Kidney (tissue), 14 donors: ENCODE data around the gene SLC16A6. TPM values are rescaled to one million over a fixed set of nuclear protein-coding genes. Genes with fewer than 3 reads are reported as not detected.
"Not testable (repeated sequence)": the region's sequence is repeated elsewhere in the genome, so short reads cannot be mapped to it uniquely, and the experiment has no call there.

Experiments used
- DNase-seq, 5 donors: peaks; one replicate each; pipeline ENCODE4 v3.0.0-alpha.2; 2013 to 2020
- FAIRE-seq: peaks from 2 replicates; lab custom pipeline; 2012; peaks lifted over from hg19 to GRCh38; lab: Jason Lieb, UNC
- H3K27ac ChIP-seq, 2 donors: one replicate each; pipeline ENCODE4 v1.7.0; 2013; ENCODE audit warnings: low read depth in 2 of 2, low read length in 2 of 2, inconsistent platforms in 1 of 2
- H3K27me3 ChIP-seq: one replicate; pipeline ENCODE4 v1.7.1; 2013; ENCODE audit warnings: low read length, inconsistent platforms; ENCODE audit not compliant: control insufficient read depth, insufficient read depth
- H3K36me3 ChIP-seq, 3 donors: one replicate each; pipeline versions ENCODE4 v1.7.0 to v1.7.1; 2013; ENCODE audit warnings: low read length in 3 of 3, control low read depth in 1 of 3, inconsistent platforms in 1 of 3; ENCODE audit not compliant: insufficient read depth in 3 of 3, control insufficient read depth in 2 of 3
- H3K4me1 ChIP-seq, 3 donors: one replicate each; pipeline versions ENCODE4 v1.7.0 to v1.7.1; 2013; ENCODE audit warnings: low read length in 3 of 3, inconsistent platforms in 1 of 3, low read depth in 1 of 3; ENCODE audit not compliant: control insufficient read depth in 2 of 3, insufficient read depth in 2 of 3
- H3K4me3 ChIP-seq, 3 donors: one replicate each; pipeline versions ENCODE4 v1.7.0 to v1.8.1; 2013; ENCODE audit warnings: low read length in 3 of 3, control low read depth in 1 of 3, inconsistent platforms in 1 of 3
- H3K9ac ChIP-seq, 3 donors: one replicate each; pipeline versions ENCODE4 v1.7.0 to v1.7.1; 2013; ENCODE audit warnings: low read length in 3 of 3, control low read depth in 1 of 3, inconsistent platforms in 1 of 3
- H3K9me3 ChIP-seq, 3 donors: one replicate each; pipeline versions ENCODE4 v1.7.0 to v1.7.1; 2013; ENCODE audit warnings: low read length in 3 of 3, control low read depth in 1 of 3, inconsistent platforms in 1 of 3; ENCODE audit not compliant: control insufficient read depth in 2 of 3, insufficient read depth in 1 of 3
- intact Hi-C: fragments of 100-400 bp; cut with DNase I; formaldehyde crosslinking; loops from one replicate; pipeline ENCODE4 v1.11.1; 2022
- polyA plus RNA-seq: library from polyadenylated mRNA; stranded (reverse); fragments of 350-450 nt; fragmentation: Illumina TruSeq; extraction: RNeasy Lipid Tissue Mini Kit (QIAGEN cat#74804); gene quantifications from one replicate; pipeline ENCODE4 v1.2.3, GENCODE V29; 2014; ENCODE audit warnings: low read depth, low replicate concordance; ENCODE audit not compliant: insufficient read depth
- total RNA-seq: library from RNA; stranded (reverse); fragmentation: NEBNext Ultra II Directional; extraction: Animal tissue kit (Norgen Biotek cat#: 25700); gene quantifications from one replicate; pipeline ENCODE4 v1.2.1, GENCODE V29; 2021
- TF ChIP-seq, protein P1 (sequence below): IDR thresholded peaks from 3 replicates; pipeline ENCODE4 v1.5.1; 2012; ENCODE audit warnings: mild to moderate bottlenecking, moderate library complexity, borderline replicate concordance; ENCODE audit not compliant: insufficient read depth; ENCODE audit errors: extremely low read depth
- donor health status: control.
- donor health status: control.
- donor health status: control.
- donor health status: control.
- donor health status: control.
- donor health status: DM: yes; HTN: yes; CAD: no.
- donor health status: Normal renal cell carcinoma (clear cell type).

SLC16A6 gene
- total and polyA plus RNA-seq, 2 donors from 2014 or later = 0.82 to 3.6 TPM

DNA sequence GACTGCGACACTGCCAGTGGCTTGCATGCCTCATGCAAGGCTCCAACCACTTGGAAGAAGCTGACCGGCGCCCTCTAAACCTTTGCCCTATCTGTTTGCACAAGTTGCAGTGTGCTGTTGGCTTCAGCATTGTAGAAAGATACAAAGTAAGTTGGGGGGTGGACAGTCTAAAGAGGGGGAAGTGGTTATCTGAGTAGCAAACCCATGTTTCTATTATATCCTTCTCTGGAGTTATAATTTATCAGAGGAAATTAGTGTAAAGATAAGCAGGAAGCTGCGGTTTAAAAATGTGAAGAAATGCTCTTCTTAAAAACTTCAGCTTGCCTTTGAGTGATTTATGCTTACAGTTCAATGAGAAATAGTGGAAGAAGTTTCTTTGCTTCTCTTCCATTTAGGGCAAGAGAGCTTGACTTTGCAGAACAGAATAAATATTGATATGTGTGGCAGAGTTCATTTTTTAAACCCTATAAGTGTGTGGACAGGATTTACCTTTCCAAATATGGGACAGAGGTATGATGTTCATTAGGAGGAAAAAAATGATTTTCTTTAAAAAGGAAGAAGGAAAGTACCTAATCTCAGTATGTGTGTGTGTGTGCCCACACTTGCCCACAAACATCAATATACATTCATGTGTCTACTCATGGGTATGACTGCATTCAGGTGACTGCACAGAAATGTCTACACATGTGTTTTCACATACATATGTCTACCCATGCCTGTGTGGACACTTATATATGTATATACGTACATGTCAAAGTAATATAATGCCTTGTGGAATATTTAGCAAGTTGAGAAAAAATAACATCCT is 35.0 kb downstream of the SLC16A6 start:
- no peaks in the 10 kb centered on the region for H3K27me3 ChIP-seq
- FAIRE-seq = no peak
- no peak overlapping the region for H3K27ac ChIP-seq
- H3K4me3 ChIP-seq = no peak overlapping the region
- peaks cover 0 to 4% (median 2%) of the 10 kb centered on the region in 3 donors for H3K36me3 ChIP-seq
- no peaks in the 10 kb centered on the region for H3K9me3 ChIP-seq
- DNase-seq = no peak
- no peak overlapping the region for H3K9ac ChIP-seq
- no peaks in the 10 kb centered on the region for H3K4me1 ChIP-seq
- intact Hi-C loops = no loop called here
- TF ChIP-seq, protein P1, sequence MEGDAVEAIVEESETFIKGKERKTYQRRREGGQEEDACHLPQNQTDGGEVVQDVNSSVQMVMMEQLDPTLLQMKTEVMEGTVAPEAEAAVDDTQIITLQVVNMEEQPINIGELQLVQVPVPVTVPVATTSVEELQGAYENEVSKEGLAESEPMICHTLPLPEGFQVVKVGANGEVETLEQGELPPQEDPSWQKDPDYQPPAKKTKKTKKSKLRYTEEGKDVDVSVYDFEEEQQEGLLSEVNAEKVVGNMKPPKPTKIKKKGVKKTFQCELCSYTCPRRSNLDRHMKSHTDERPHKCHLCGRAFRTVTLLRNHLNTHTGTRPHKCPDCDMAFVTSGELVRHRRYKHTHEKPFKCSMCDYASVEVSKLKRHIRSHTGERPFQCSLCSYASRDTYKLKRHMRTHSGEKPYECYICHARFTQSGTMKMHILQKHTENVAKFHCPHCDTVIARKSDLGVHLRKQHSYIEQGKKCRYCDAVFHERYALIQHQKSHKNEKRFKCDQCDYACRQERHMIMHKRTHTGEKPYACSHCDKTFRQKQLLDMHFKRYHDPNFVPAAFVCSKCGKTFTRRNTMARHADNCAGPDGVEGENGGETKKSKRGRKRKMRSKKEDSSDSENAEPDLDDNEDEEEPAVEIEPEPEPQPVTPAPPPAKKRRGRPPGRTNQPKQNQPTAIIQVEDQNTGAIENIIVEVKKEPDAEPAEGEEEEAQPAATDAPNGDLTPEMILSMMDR = no peak

DNA sequence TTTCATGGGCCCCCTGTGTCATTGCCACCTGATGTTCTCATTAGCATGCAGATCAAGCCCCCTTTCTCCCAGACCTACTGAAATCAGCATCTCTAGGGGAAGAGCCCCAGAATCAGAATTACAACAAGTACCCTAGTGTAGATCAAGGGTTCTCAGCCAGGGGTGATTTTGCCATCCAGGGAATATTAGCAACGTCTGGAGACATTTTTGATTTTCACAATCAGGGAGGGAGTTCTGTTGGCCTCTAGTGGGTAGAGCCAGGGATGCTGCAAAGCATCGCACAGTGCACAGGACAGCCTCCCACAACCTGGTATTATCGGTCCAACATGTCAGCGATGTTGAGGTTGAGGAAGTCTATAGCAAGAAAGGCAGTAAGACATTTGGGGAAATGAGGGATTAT is 35.8 kb downstream of the SLC16A6 start:
- Histone ChIP-seq H3K36me3 (peaks cover 2 to 6% (median 4%) of the 10 kb centered on the region in 3 donors), H3K27me3 (no peaks in the 10 kb centered on the region), H3K4me1 (no peaks in the 10 kb centered on the region), H3K4me3 (no peak overlapping the region), H3K9me3 (no peaks in the 10 kb centered on the region), H3K9ac (no peak overlapping the region), H3K27ac (no peak overlapping the region)
- TF ChIP-seq, protein P1 = no peak
- no peak for FAIRE-seq
- intact Hi-C loops = no loop called here
- no peak for DNase-seq

DNA sequence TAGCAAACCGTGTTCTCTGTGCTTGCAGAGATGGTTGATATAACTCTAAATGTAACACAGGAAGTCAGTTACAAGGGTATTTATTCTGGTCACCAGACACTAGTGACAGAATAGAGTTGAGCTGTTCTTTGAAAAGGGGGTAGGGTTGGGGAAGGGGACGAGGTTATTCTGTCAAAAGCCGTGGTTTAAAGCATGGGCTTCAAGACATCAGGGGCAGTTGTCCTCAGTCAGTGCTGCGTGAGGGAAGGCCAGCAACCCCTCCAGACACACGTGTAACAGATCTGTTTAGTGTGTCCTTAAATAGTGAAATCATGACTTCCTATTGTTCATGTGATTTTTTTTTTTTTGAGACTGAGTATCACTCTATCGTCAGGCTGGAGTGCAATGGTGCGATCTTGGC is 37.5 kb downstream of the SLC16A6 start:
- H3K36me3 ChIP-seq, H3K27ac ChIP-seq, H3K4me3 ChIP-seq: not testable (repeated sequence)

DNA sequence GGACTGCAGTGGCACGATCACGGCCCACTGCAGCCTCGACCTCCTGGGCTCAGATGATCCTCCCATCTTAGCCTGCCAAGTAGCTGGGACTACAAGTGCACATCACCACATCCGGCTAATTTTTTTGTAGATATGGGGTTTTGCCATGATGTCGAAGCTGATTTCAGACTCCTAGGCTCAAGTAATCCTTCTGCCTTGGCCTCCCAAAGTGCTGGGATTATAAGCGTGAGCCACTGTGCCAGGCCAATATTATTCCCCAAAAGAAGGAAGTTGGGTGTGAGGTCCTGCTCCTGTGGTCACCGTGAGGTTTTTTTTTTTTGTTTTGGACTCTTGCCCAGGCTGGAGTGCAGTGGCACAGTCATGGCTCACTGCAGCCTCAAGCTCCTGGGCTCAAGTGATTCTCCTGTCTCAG is 41.6 kb downstream of the SLC16A6 start:
- TF ChIP-seq, protein P1 = no peak
- H3K4me1 ChIP-seq = peaks cover 0 to 4% (median 3%) of the 10 kb centered on the region in 3 donors
- no peak overlapping the region for H3K4me3 ChIP-seq
- H3K9ac ChIP-seq = peak overlapping the region in 1 of 3 donors; percentile 95
- no peak overlapping the region for H3K27ac ChIP-seq
- peaks cover 2 to 6% (median 2%) of the 10 kb centered on the region in 3 donors for H3K36me3 ChIP-seq
- intact Hi-C loops = no loop called here
- no peaks in the 10 kb centered on the region for H3K27me3 ChIP-seq
- DNase-seq (no peak), FAIRE-seq (no peak)
- H3K9me3 ChIP-seq = no peaks in the 10 kb centered on the region

More for the DNA sequence above, 37.5 kb downstream of the SLC16A6 start:
- H3K9ac ChIP-seq, H3K27me3 ChIP-seq, FAIRE-seq, H3K9me3 ChIP-seq, intact Hi-C loops, DNase-seq, H3K4me1 ChIP-seq: not testable (repeated sequence)
